BE2C (cell line): ENCODE data around the gene SLX4.

Experiments
- DNase-seq: peaks from one replicate; pipeline ENCODE4 v3.0.0-alpha.2; 2020
- H3K27me3 ChIP-seq: fragments of 250-450 bp; sonication (Bioruptor Pico); 2 replicates; pipeline ENCODE4 v1.5.1; 2020; ENCODE audit warnings: mild to moderate bottlenecking
- H3K36me3 ChIP-seq: fragments of 250-450 bp; sonication (Bioruptor Pico); 2 replicates; pipeline ENCODE4 v1.5.1; 2020; ENCODE audit warnings: mild to moderate bottlenecking
- H3K4me1 ChIP-seq: fragments of 250-450 bp; sonication (Bioruptor Pico); 2 replicates; pipeline ENCODE4 v1.5.1; 2020
- H3K4me3 ChIP-seq: 2 replicates; pipeline ENCODE4 v1.5.1; 2011; ENCODE audit warnings: low read depth, low read length
- H3K9me3 ChIP-seq: fragments of 250-450 bp; sonication (Bioruptor Pico); 2 replicates; pipeline ENCODE4 v1.5.1; 2020
- CTCF ChIP-seq: IDR thresholded peaks from 2 replicates; pipeline ENCODE4 v1.5.1; 2012; ENCODE audit warnings: mild to moderate bottlenecking, low read depth, low read length

The SLX4 gene

GRCh38 chr16:3542601-3543373 is 68.6 kb downstream of the SLX4 start:
- H3K4me3 ChIP-seq, result no peak overlapping the region
- H3K36me3 ChIP-seq, result peaks cover 5% of the 10 kb centered on the region
- no peaks in the 10 kb centered on the region for H3K27me3 ChIP-seq
- no peak for DNase-seq
- H3K9me3 ChIP-seq, result no peaks in the 10 kb centered on the region
- H3K4me1 ChIP-seq, result no peaks in the 10 kb centered on the region
- TF ChIP-seq CTCF, result no peak

GRCh38 chr16:3541527-3542155 is 69.8 kb downstream of the SLX4 start:
- no peak for TF ChIP-seq CTCF
- no peak overlapping the region for H3K4me3 ChIP-seq
- DNase-seq, result no peak
- peaks cover 5% of the 10 kb centered on the region for H3K36me3 ChIP-seq
- no peaks in the 10 kb centered on the region for H3K4me1 ChIP-seq
- no peaks in the 10 kb centered on the region for H3K9me3 ChIP-seq
- H3K27me3 ChIP-seq, result no peaks in the 10 kb centered on the region

- Histone ChIP-seq H3K4me1 (no peaks in the 10 kb centered on the region), H3K27me3 (no peaks in the 10 kb centered on the region), H3K9me3 (no peaks in the 10 kb centered on the region), H3K36me3 (peaks cover 8% of the 10 kb centered on the region), H3K4me3 (no peak overlapping the region)
- no peak for DNase-seq
- TF ChIP-seq CTCF, result no peak
These were observed 73.2 kb downstream of the SLX4 start for GRCh38 chr16:3538222-3538621.

- no peak for TF ChIP-seq CTCF
- H3K4me3 ChIP-seq, result no peak overlapping the region
- H3K27me3 ChIP-seq, result no peaks in the 10 kb centered on the region
- no peak for DNase-seq
- no peaks in the 10 kb centered on the region for H3K9me3 ChIP-seq
- peaks cover 11% of the 10 kb centered on the region for H3K36me3 ChIP-seq
- H3K4me1 ChIP-seq, result no peaks in the 10 kb centered on the region
These were observed 74.6 kb downstream of the SLX4 start for GRCh38 chr16:3536851-3537250.

- Histone ChIP-seq H3K36me3 (peaks cover 11% of the 10 kb centered on the region), H3K4me1 (no peaks in the 10 kb centered on the region), H3K9me3 (no peaks in the 10 kb centered on the region), H3K27me3 (no peaks in the 10 kb centered on the region), H3K4me3 (no peak overlapping the region)
- no peak for TF ChIP-seq CTCF
- DNase-seq, result no peak
These were observed 75.1 kb downstream of the SLX4 start for GRCh38 chr16:3536271-3536731.

- no peak for TF ChIP-seq CTCF
- DNase-seq, result no peak
- peaks cover 18% of the 10 kb centered on the region for H3K36me3 ChIP-seq
- no peaks in the 10 kb centered on the region for H3K9me3 ChIP-seq
- no peaks in the 10 kb centered on the region for H3K4me1 ChIP-seq
- no peak overlapping the region for H3K4me3 ChIP-seq
- no peaks in the 10 kb centered on the region for H3K27me3 ChIP-seq
These were observed 77.3 kb downstream of the SLX4 start for GRCh38 chr16:3534126-3534525.
